Stomach (tissue), 4 donors: ENCODE measurements around the gene IL20.

Experiments used
- POLR2A ChIP-seq, 4 donors: fragments of 450-650 bp; IDR thresholded peaks; one replicate each; pipeline ENCODE4 v1.6.1; 2016; ENCODE audit warnings: antibody characterized with exemption in 4 of 4, control low read depth in 2 of 4, mild to moderate bottlenecking in 1 of 4, moderate library complexity in 1 of 4
- TF ChIP-seq, protein P1 (sequence below), 7 experiments: fragments of 450-650 bp in 4 of 7; fragments of 200-600 bp in 3 of 7; sonication (generic) in 3 of 7; IDR thresholded peaks; one replicate each; pipeline ENCODE4 v1.5.1; 2016 to 2019; ENCODE audit warnings: antibody characterized with exemption in 7 of 7, control low read depth in 2 of 7, mild to moderate bottlenecking in 1 of 7

DNA sequence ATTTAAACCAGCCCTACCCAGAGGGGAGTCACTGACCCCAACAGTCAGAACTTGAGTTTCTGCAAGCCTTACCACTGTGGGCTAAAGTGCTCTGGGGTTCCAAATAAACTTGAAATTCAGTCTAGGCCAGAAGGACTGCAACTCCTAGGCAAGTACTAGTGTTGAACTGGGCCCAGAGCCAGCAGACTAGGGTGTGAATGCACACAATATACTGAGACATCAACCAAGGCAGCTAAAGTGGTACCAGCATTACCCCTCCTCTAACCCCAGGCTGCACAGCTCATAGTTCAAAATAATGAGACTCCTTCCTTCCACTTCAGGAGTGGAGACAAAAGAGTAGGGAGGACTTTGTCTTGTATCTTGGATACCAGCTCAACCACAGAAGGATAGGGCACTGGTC, 18.9 kb upstream of the IL20 start:
- TF ChIP-seq, protein P1, sequence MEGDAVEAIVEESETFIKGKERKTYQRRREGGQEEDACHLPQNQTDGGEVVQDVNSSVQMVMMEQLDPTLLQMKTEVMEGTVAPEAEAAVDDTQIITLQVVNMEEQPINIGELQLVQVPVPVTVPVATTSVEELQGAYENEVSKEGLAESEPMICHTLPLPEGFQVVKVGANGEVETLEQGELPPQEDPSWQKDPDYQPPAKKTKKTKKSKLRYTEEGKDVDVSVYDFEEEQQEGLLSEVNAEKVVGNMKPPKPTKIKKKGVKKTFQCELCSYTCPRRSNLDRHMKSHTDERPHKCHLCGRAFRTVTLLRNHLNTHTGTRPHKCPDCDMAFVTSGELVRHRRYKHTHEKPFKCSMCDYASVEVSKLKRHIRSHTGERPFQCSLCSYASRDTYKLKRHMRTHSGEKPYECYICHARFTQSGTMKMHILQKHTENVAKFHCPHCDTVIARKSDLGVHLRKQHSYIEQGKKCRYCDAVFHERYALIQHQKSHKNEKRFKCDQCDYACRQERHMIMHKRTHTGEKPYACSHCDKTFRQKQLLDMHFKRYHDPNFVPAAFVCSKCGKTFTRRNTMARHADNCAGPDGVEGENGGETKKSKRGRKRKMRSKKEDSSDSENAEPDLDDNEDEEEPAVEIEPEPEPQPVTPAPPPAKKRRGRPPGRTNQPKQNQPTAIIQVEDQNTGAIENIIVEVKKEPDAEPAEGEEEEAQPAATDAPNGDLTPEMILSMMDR (IDR thresholded peaks at IDR 0.05), result no peak
- no peak for TF ChIP-seq POLR2A (IDR thresholded peaks at IDR 0.05)
